GM08714 (cell line): ENCODE results near the gene PTGER2.

ENCODE experiments used
- H3K4me3 ChIP-seq: fragments of 200-500 bp; sonication (Bioruptor generic); 2 replicates; pipeline ENCODE4 v1.5.1; 2014; ENCODE audit warnings: mild to moderate bottlenecking, low read length, inconsistent platforms
- ZNF274 ChIP-seq: IDR thresholded peaks from 2 replicates; pipeline ENCODE4 v1.6.1; 2012; ENCODE audit warnings: mild to moderate bottlenecking, low read depth, low read length

Gene PTGER2

GRCh38 chr14:52363961-52364360 is 49.8 kb downstream of the PTGER2 start:
- TF ChIP-seq ZNF274 = no peak
- H3K4me3 ChIP-seq = no peak overlapping the region

- TF ChIP-seq ZNF274 = no peak
- H3K4me3 ChIP-seq = no peak overlapping the region
Measured at GRCh38 chr14:52365071-52365470, 51.0 kb downstream of the PTGER2 start.

- no peak overlapping the region for H3K4me3 ChIP-seq
- no peak for TF ChIP-seq ZNF274
Measured at GRCh38 chr14:52366796-52367315, 52.7 kb downstream of the PTGER2 start.

- TF ChIP-seq ZNF274 = no peak
- H3K4me3 ChIP-seq = no peak overlapping the region
Measured at GRCh38 chr14:52369305-52369801, 55.2 kb downstream of the PTGER2 start.

- no peak overlapping the region for H3K4me3 ChIP-seq
- no peak for TF ChIP-seq ZNF274
Measured at GRCh38 chr14:52370406-52370935, 56.4 kb downstream of the PTGER2 start.

GRCh38 chr14:52377940-52378339 is 63.8 kb downstream of the PTGER2 start:
- no peak for TF ChIP-seq ZNF274
- no peak overlapping the region for H3K4me3 ChIP-seq
